NCI-H2171 (cell line): ENCODE measurements around the gene ADGRG3.
"Not testable (repeated sequence)": the region's sequence is repeated elsewhere in the genome, so short reads cannot be mapped to it uniquely, and the experiment has no call there.

Experiments used
- DNase-seq: peaks from one replicate; lab custom pipeline; 2025; lab: John Stamatoyannopoulos, UW

Gene ADGRG3

GRCh38 chr16:57697896-57698537, 29.9 kb downstream of the ADGRG3 start:
- DNase-seq = no peak

GRCh38 chr16:57698812-57699405, 30.8 kb downstream of the ADGRG3 start:
- DNase-seq = no peak

- no peak for DNase-seq
Measured at GRCh38 chr16:57699481-57699880, 31.4 kb downstream of the ADGRG3 start.

- DNase-seq = no peak
Measured at GRCh38 chr16:57699899-57700298, 31.8 kb downstream of the ADGRG3 start.

- DNase-seq = no peak
Measured at GRCh38 chr16:57700781-57701551, 32.9 kb downstream of the ADGRG3 start.

- no peak for DNase-seq
Measured at GRCh38 chr16:57701759-57702371, 33.8 kb downstream of the ADGRG3 start.

GRCh38 chr16:57703416-57704010, 35.4 kb downstream of the ADGRG3 start:
- no peak for DNase-seq

- DNase-seq = no peak
Measured at GRCh38 chr16:57704011-57704904, 36.2 kb downstream of the ADGRG3 start.

- no peak for DNase-seq
Measured at GRCh38 chr16:57704905-57705852, 37.1 kb downstream of the ADGRG3 start.

GRCh38 chr16:57706717-57707116, 38.6 kb downstream of the ADGRG3 start:
- no peak for DNase-seq

- no peak for DNase-seq
Measured at GRCh38 chr16:57707331-57707730, 39.2 kb downstream of the ADGRG3 start.

GRCh38 chr16:57708168-57708567, 40.1 kb downstream of the ADGRG3 start:
- no peak for DNase-seq

- no peak for DNase-seq
Measured at GRCh38 chr16:57709663-57710062, 41.6 kb downstream of the ADGRG3 start.

GRCh38 chr16:57711346-57711745, 43.2 kb downstream of the ADGRG3 start:
- DNase-seq = peak; percentile 88

GRCh38 chr16:57711993-57712392, 43.9 kb downstream of the ADGRG3 start:
- peak; percentile 38 for DNase-seq

- DNase-seq = not testable (repeated sequence)
Measured at GRCh38 chr16:57712569-57712968, 44.5 kb downstream of the ADGRG3 start.

GRCh38 chr16:57713596-57713995, 45.5 kb downstream of the ADGRG3 start:
- DNase-seq = no peak

- DNase-seq = no peak
Measured at GRCh38 chr16:57714047-57714446, 45.9 kb downstream of the ADGRG3 start.

GRCh38 chr16:57720142-57720575, 52.1 kb downstream of the ADGRG3 start:
- no peak for DNase-seq
